Measurements from ENCODE around the gene SNPH. TPM values are rescaled to one million over a fixed set of nuclear protein-coding genes. Genes with fewer than 3 reads are reported as not detected.

The SNPH gene
- total RNA-seq, 1 donor from 2014 or later: 10.4 TPM

- Histone ChIP-seq H3K4me1 (no peaks in the 10 kb centered on the region), H3K36me3 (peaks cover 4 to 11% of the 10 kb centered on the region in 2 donors), H3K27ac (no peak overlapping the region), H3K9me3 (no peaks in the 10 kb centered on the region), H3K4me3 (no peak overlapping the region), H3K27me3 (no peaks in the 10 kb centered on the region)
- DNase-seq (ENCODE audit: low spot score in 2 of 2): no peak
- TF ChIP-seq CTCF (IDR thresholded peaks at IDR 0.05): no peak
- intact Hi-C loops (cut with DNase I): no loop called here
Observed at GRCh38 chr20:1333462-1334369, 67.6 kb downstream of the SNPH start.

GRCh38 chr20:1334370-1334731 is 68.3 kb downstream of the SNPH start:
- Histone ChIP-seq H3K4me1 (no peaks in the 10 kb centered on the region), H3K27ac (no peak overlapping the region), H3K36me3 (peaks cover 4 to 11% of the 10 kb centered on the region in 2 donors), H3K9me3 (no peaks in the 10 kb centered on the region), H3K27me3 (no peaks in the 10 kb centered on the region), H3K4me3 (no peak overlapping the region)
- intact Hi-C loops (cut with DNase I): no loop called here
- TF ChIP-seq CTCF (IDR thresholded peaks at IDR 0.05): no peak
- DNase-seq (ENCODE audit: low spot score in 2 of 2): no peak

- Histone ChIP-seq H3K4me1 (no peaks in the 10 kb centered on the region), H3K27me3 (no peaks in the 10 kb centered on the region), H3K9me3 (no peaks in the 10 kb centered on the region), H3K36me3 (peaks cover 4 to 11% of the 10 kb centered on the region in 2 donors), H3K4me3 (no peak overlapping the region), H3K27ac (no peak overlapping the region)
- TF ChIP-seq CTCF (IDR thresholded peaks at IDR 0.05): no peak
- DNase-seq (ENCODE audit: low spot score in 2 of 2): no peak
- intact Hi-C loops (cut with DNase I): no loop called here
Observed at GRCh38 chr20:1334761-1335160, 68.7 kb downstream of the SNPH start.

- Histone ChIP-seq H3K27ac (peak overlapping the region; percentile 41 to 42), H3K4me3 (no peak overlapping the region), H3K9me3 (no peaks in the 10 kb centered on the region), H3K27me3 (no peaks in the 10 kb centered on the region), H3K4me1 (no peaks in the 10 kb centered on the region), H3K36me3 (peaks cover 4 to 11% of the 10 kb centered on the region in 2 donors)
- no peak for TF ChIP-seq CTCF (IDR thresholded peaks at IDR 0.05)
- DNase-seq (ENCODE audit: low spot score in 2 of 2): no peak
- intact Hi-C loops (cut with DNase I): no loop called here
Observed at GRCh38 chr20:1335961-1336698, 70.0 kb downstream of the SNPH start.

DNA sequence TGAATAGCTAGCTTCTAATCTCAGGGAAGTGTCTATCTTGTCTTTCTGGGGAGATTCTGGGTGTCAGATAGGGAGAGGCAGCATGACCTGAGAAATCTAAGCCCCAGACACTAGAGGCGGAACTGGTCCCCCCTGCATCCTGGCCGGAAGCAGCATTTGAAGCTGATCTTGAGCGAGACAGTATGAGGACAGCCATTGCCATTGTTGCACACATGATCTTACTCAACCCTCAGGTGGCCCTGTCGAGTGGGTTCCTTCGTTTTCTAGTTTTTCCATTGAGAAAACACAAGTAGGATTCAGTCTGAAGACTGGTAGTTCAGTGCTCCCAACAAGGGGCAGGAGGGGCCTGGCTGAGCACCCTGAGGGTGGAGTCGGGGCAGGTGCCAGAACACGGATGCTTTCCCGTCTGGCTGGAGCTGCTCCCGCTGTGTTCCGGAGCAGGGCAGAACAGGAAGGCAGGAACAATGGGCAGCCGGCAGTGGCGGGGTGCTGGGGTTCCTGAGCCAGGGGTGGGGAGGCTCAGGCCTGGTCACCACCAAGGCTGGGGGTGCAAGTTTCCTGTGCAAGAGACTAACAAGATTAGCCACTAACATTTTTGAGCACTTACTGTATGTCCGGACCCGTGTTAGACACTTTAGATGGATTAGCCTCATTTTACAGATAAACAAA is 70.7 kb downstream of the SNPH start:
- no peaks in the 10 kb centered on the region for H3K4me1 ChIP-seq
- H3K9me3 ChIP-seq: no peaks in the 10 kb centered on the region
- intact Hi-C loops (cut with DNase I): no loop called here
- H3K4me3 ChIP-seq: peak overlapping the region in 1 of 2 donors; percentile 42
- H3K36me3 ChIP-seq: peaks cover 4 to 11% of the 10 kb centered on the region in 2 donors
- no peak for TF ChIP-seq CTCF (IDR thresholded peaks at IDR 0.05)
- peak in 1 of 2 donors; percentile 78 for DNase-seq (ENCODE audit: low spot score in 2 of 2)
- no peaks in the 10 kb centered on the region for H3K27me3 ChIP-seq
- peak overlapping the region; percentile 41 to 42 for H3K27ac ChIP-seq
